K562 (cell line): ENCODE results near the gene RTP5. TPM values are rescaled to one million over a fixed set of nuclear protein-coding genes. Genes with fewer than 3 reads are reported as not detected.
"Not testable (repeated sequence)": the region's sequence is repeated elsewhere in the genome, so short reads cannot be mapped to it uniquely, and the experiment has no call there.

ENCODE experiments used
- ATAC-seq: fragments of 200-7000 bp; cut with Tn5 transposase; 3 replicates; pipeline ENCODE4 v1.9.1; 2020; ENCODE audit warnings: moderate library complexity
- BruUV-seq: library from RNA; stranded (reverse); fragments of 400-500 nt; replicated peaks from 2 replicates; lab custom pipeline; 2021; lab: Mats Ljungman, UMichigan
- CTCF ChIA-PET: fragments of 300-600 bp; formaldehyde crosslinking; extraction: SDS; loops from one replicate; lab custom pipeline; 2021; ENCODE audit warnings: low intra/inter-chr PET ratio; lab: Yijun Ruan, JAX
- POLR2A ChIA-PET: fragments of 300-600, 350-650 bp; sonication (Branson Sonifier 250); formaldehyde crosslinking; extraction: SDS; loops from one replicate; lab custom pipeline; 2021; ENCODE audit warnings: antibody characterized with exemption, inconsistent platforms; lab: Yijun Ruan, JAX
- DNase-seq, 4 experiments: peaks; one replicate each; pipeline versions ENCODE4 v3.0.0 to v3.0.0-alpha.2; 2011 to 2018; ENCODE audit warnings: low spot score in 3 of 4, mixed read lengths in 3 of 4; ENCODE audit errors: extremely low read depth in 1 of 4
- FAIRE-seq: peaks from 2 replicates; lab custom pipeline; 2011; peaks lifted over from hg19 to GRCh38; lab: Jason Lieb, UNC
- H2AFZ ChIP-seq: 2 replicates; pipeline ENCODE4 v1.6.0; 2011; ENCODE audit warnings: low read depth, low read length, control low read depth, inconsistent platforms
- H3K27ac ChIP-seq: fragments of 200-600 bp; 3 replicates; pipeline ENCODE4 v1.8.0; 2011; ENCODE audit warnings: low read depth, mild to moderate bottlenecking, control low read depth, inconsistent platforms, low read length, moderate library complexity, mixed read lengths; ENCODE audit errors: extremely low read depth
- H3K27me3 ChIP-seq, 2 experiments: fragments of 300-600 bp in 1 of 2; 2 replicates in 1 of 2; 3 replicates in 1 of 2; pipeline versions ENCODE4 v1.6.0 to v1.8.0; 2011; ENCODE audit warnings: inconsistent platforms in 2 of 2, low read length in 2 of 2, mild to moderate bottlenecking in 1 of 2, mixed read lengths in 1 of 2, moderate library complexity in 1 of 2; ENCODE audit not compliant: control insufficient read depth in 2 of 2, insufficient read depth in 2 of 2
- H3K36me3 ChIP-seq: fragments of 300-600 bp; 3 replicates; pipeline ENCODE4 v1.8.0; 2011; ENCODE audit warnings: mild to moderate bottlenecking, low read length, inconsistent platforms; ENCODE audit not compliant: control insufficient read depth, insufficient read depth
- H3K4me1 ChIP-seq, 2 experiments: fragments of 200-600 bp in 1 of 2; replicated peaks in 1 of 2; 2 replicates in 1 of 2; 3 replicates in 1 of 2; pipeline versions ENCODE4 v1.5.1 to v1.8.0; 2011; ENCODE audit warnings: inconsistent platforms in 2 of 2, low read length in 2 of 2, mild to moderate bottlenecking in 1 of 2, mixed read lengths in 1 of 2, moderate library complexity in 1 of 2; ENCODE audit not compliant: control insufficient read depth in 2 of 2, insufficient read depth in 2 of 2
- H3K4me2 ChIP-seq: 2 replicates; pipeline ENCODE4 v1.6.1; 2011; ENCODE audit warnings: low read length, control low read depth, inconsistent platforms, mixed read lengths; ENCODE audit not compliant: insufficient read depth
- H3K4me3 ChIP-seq: fragments of 200-600 bp; sonication (generic), shearing (Covaris generic); 2 replicates; pipeline ENCODE4 v1.5.1; 2016; ENCODE audit warnings: control low read depth, inconsistent platforms
- H3K79me2 ChIP-seq: fragments of 200-600 bp; 3 replicates; pipeline ENCODE4 v1.8.0; 2011; ENCODE audit warnings: low read length, inconsistent platforms; ENCODE audit not compliant: control insufficient read depth, insufficient read depth
- H3K9ac ChIP-seq, 2 experiments: 2 replicates each; pipeline versions ENCODE4 v1.6.0 to v1.6.1; 2011; ENCODE audit warnings: low read depth in 2 of 2, low read length in 2 of 2, control low read depth in 1 of 2, inconsistent platforms in 1 of 2, mild to moderate bottlenecking in 1 of 2, mixed read lengths in 1 of 2; ENCODE audit not compliant: insufficient read depth in 1 of 2
- H3K9me1 ChIP-seq: one replicate; pipeline ENCODE4 v1.6.0; 2011; ENCODE audit warnings: inconsistent platforms, mild to moderate bottlenecking, low read length, moderate library complexity; ENCODE audit not compliant: control insufficient read depth, insufficient read depth
- H3K9me3 ChIP-seq: replicated peaks from 2 replicates; pipeline ENCODE4 v1.5.1; 2011; ENCODE audit warnings: low read depth, low read length, inconsistent platforms; ENCODE audit not compliant: control insufficient read depth, insufficient read depth
- H4K20me1 ChIP-seq: replicated peaks from 2 replicates; pipeline ENCODE4 v1.6.1; 2011; ENCODE audit warnings: low read length, inconsistent platforms, mixed read lengths; ENCODE audit not compliant: control insufficient read depth, insufficient read depth
- SMARCE1 ChIP-seq: fragments of 450-650 bp; IDR thresholded peaks from 2 replicates; pipeline ENCODE4 v1.7.1; 2016; ENCODE audit warnings: mild to moderate bottlenecking
- STAT5A ChIP-seq: IDR thresholded peaks from 2 replicates; pipeline ENCODE4 v1.6.1; 2012; ENCODE audit warnings: low read length, inconsistent platforms, borderline replicate concordance
- ZNF212 ChIP-seq: fragments of 450-650 bp; formaldehyde crosslinking; IDR thresholded peaks from 2 replicates; pipeline ENCODE4 v1.4.0; 2020; ENCODE audit warnings: mild to moderate bottlenecking
- WGBS: fragments of 100-300 bp; shearing (Covaris generic); methylation state at CpG from one replicate; pipeline ENCODE4 v1.1.6; 2016; ENCODE audit warnings: low coverage, mixed read lengths; ENCODE audit not compliant: insufficient coverage; ENCODE audit errors: missing lambda C conversion rate; 5-methylcytosine and 5-hydroxymethylcytosine counted together
- in situ Hi-C: fragments of 300-500 bp; cut with MboI; formaldehyde crosslinking; loops from 4 replicates; pipeline ENCODE4 v1.15.0; 2018; ENCODE audit warnings: inconsistent platforms, mixed read lengths
- intact Hi-C: fragments of 100-400 bp; cut with micrococcal nuclease; formaldehyde crosslinking; loops from 2 replicates; pipeline ENCODE4 v1.14.2; 2022
- polyA plus RNA-seq, 8 experiments: library from polyadenylated mRNA; depleted of rRNA in 4 of 8; stranded (reverse) in 5 of 8; unstranded in 3 of 8; fragments of >200 nt; fragmentation: Nextera tagmentation in 2 of 8; fragmentation: Illumina TruSeq in 1 of 8; extraction: Ambion mirVana in 2 of 8; extraction: Trizol in 1 of 8; gene quantifications; 2 replicates each; pipeline versions ENCODE4 v1.2.1 to v1.2.3, GENCODE V29; 2011 to 2014; ENCODE audit warnings: inconsistent platforms in 1 of 8, missing spikeins in 1 of 8
- total RNA-seq, 7 experiments: library from RNA; depleted of rRNA in 6 of 7; stranded (reverse); fragments of >200 nt in 6 of 7; fragmentation: Illumina TruSeq in 2 of 7; extraction: Trizol in 2 of 7; gene quantifications; 2 replicates each; pipeline versions ENCODE4 v1.2.1 to v1.2.3, GENCODE V29; 2011 to 2021; ENCODE audit warnings: low replicate concordance in 1 of 7
- TF ChIP-seq, protein P1 (sequence below): fragments of 450-650 bp; formaldehyde crosslinking; conservative IDR thresholded peaks from 2 replicates; pipeline ENCODE4 v1.4.0; 2022; ENCODE audit warnings: mild to moderate bottlenecking, missing genetic modification characterization

RTP5 gene
- total and polyA plus RNA-seq, 9 of the 15 experiments (the other 6 are each of a cell fraction or from before 2014, with no cell fraction given), result not detected

DNA sequence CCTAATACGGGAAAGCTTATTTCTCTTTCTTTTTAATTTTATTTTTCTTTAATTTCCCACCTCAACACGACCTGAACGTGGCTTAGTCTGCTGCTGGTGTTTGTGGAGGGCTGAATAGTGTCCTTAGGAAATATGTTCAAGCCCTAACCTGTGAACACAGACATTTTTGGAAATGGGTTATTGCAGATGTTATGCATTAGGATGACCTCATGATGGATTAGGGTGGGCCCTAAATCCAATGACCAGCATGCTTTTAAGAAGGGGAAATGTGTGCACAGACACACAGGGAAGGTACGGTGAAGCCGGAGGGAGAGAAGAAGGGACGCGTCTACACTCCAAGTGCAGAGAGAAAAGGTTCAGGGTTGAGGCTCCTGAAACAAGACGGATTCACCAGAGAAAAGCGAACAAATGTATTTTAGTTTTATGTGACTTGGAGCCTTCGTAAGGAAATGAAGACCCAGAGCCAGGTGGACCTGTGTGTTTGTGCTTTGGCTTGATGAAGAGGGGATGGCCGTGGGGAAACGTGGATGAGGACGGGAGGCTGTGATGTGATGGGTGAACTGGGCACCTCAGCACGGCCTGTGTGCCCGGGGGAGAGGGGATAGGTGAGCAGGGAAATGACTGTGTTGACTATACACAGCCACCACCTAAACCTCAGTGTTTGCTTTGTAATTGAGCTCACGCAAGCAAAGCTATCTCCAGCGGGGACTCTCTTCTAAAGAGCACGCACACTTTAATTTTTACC, 37.5 kb downstream of the RTP5 start (continued):
- TF ChIP-seq, protein P1, sequence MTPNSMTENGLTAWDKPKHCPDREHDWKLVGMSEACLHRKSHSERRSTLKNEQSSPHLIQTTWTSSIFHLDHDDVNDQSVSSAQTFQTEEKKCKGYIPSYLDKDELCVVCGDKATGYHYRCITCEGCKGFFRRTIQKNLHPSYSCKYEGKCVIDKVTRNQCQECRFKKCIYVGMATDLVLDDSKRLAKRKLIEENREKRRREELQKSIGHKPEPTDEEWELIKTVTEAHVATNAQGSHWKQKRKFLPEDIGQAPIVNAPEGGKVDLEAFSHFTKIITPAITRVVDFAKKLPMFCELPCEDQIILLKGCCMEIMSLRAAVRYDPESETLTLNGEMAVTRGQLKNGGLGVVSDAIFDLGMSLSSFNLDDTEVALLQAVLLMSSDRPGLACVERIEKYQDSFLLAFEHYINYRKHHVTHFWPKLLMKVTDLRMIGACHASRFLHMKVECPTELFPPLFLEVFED, result no peak
- TF ChIP-seq STAT5A (no peak), ZNF212 (no peak), SMARCE1 (no peak)

DNA sequence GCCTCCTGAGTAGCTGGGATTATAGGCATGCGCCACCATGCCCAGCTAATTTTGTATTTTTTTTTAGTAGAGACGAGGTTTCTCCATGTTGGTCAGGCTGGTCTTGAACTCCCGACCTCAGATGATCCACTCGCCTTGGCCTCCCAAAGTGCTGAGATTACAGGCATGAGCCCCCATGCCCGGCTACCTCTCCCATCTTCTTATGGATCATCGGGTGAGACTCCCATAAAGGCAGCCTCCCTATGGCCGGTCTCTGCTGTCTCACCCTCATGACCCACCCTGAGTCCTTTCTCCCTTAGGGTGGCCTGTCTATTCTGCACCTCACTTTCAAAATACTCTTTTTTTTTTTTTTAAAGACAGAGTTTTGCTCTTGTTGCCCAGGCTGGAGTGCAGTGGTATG, 38.3 kb downstream of the RTP5 start:
- DNase-seq, FAIRE-seq, intact Hi-C loops, H3K27ac ChIP-seq, H3K4me2 ChIP-seq, H3K79me2 ChIP-seq, H4K20me1 ChIP-seq, H3K9ac ChIP-seq, H3K9me3 ChIP-seq, in situ Hi-C loops, CTCF ChIA-PET, BruUV-seq, H2AFZ ChIP-seq, H3K4me3 ChIP-seq, ATAC-seq, H3K36me3 ChIP-seq, H3K27me3 ChIP-seq, H3K9me1 ChIP-seq: not testable (repeated sequence)
- POLR2A ChIA-PET, result interaction anchor here (0.6 to 0.8 kb wide), 2 partner anchors 72 to 745 kb away, joined by 3 to 5 read pairs; no protein-coding TSS in a partner anchor
- peaks cover 0 to 12% of the 10 kb centered on the region in 2 experiments; a peak in 2 of 5 replicates for H3K4me1 ChIP-seq
- 38% methylated on average over 6 of the region's 7 CpGs for WGBS
